ENCODE measurements around the gene GALNTL6.

DNA sequence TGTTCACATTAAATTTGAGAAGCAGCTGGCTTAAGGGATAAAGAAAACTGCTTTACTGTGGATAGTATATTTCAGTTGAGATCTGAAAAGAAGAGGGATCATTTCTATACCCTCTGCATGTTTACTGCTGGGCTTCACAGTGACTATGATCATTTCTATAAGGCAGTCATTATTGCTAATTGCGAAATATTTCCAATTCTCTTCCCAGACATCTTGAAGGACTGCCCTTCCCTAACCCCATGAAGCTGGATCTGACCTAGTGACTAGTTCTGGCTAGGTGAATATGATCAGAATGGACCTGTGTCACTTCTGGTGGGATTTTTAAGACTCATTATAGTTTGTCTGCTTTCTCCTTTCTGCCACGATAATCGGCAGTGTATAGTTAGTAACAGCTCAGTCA, 848.9 kb downstream of the GALNTL6 start:
- TF ChIP-seq EZH2 (IDR thresholded peaks at IDR 0.05; ENCODE audit: low read length, missing control alignments) (no peak), CTCF (conservative IDR thresholded peaks at IDR 0.05 in 1 of 2, IDR thresholded peaks at IDR 0.05 in 1 of 2; ENCODE audit: low read depth in 1 of 2, low read length in 2 of 2) (no peak)
